Superior temporal gyrus (tissue), 1 donor: ENCODE data around the gene NUDT15.
"Not testable (repeated sequence)": the region's sequence is repeated elsewhere in the genome, so short reads cannot be mapped to it uniquely, and the experiment has no call there.

Experiments
- DNase-seq: peaks from one replicate; pipeline ENCODE4 v3.0.0-alpha.2; 2016; ENCODE audit errors: extremely low spot score

Gene NUDT15

GRCh38 chr13:48042894-48043293 lies 5.4 kb downstream of the NUDT15 start:
- no peak for DNase-seq

GRCh38 chr13:48043789-48044503 lies 6.4 kb downstream of the NUDT15 start:
- DNase-seq: no peak

- DNase-seq: no peak
These were observed 13.0 kb downstream of the NUDT15 start for GRCh38 chr13:48050550-48050949.

GRCh38 chr13:48054601-48055000 lies 17.1 kb downstream of the NUDT15 start:
- DNase-seq: no peak

GRCh38 chr13:48055712-48056111 lies 18.2 kb downstream of the NUDT15 start:
- DNase-seq: no peak

- not testable (repeated sequence) for DNase-seq
These were observed 21.0 kb downstream of the NUDT15 start for GRCh38 chr13:48058536-48058935.

GRCh38 chr13:48059951-48060350 lies 22.4 kb downstream of the NUDT15 start:
- not testable (repeated sequence) for DNase-seq

- DNase-seq: no peak
These were observed 28.9 kb downstream of the NUDT15 start for GRCh38 chr13:48066310-48066989.

GRCh38 chr13:48068036-48068435 lies 30.5 kb downstream of the NUDT15 start:
- no peak for DNase-seq

GRCh38 chr13:48068952-48069351 lies 31.4 kb downstream of the NUDT15 start:
- DNase-seq: no peak

- DNase-seq: no peak
These were observed 32.0 kb downstream of the NUDT15 start for GRCh38 chr13:48069573-48069972.

- no peak for DNase-seq
These were observed 33.4 kb downstream of the NUDT15 start for GRCh38 chr13:48070942-48071341.

- DNase-seq: no peak
These were observed 34.8 kb downstream of the NUDT15 start for GRCh38 chr13:48072304-48072703.

- DNase-seq: no peak
These were observed 35.3 kb downstream of the NUDT15 start for GRCh38 chr13:48072787-48073186.

- DNase-seq: no peak
These were observed 36.5 kb downstream of the NUDT15 start for GRCh38 chr13:48074006-48074405.

GRCh38 chr13:48078251-48078656 lies 40.7 kb downstream of the NUDT15 start:
- DNase-seq: no peak

GRCh38 chr13:48081739-48082138 lies 44.2 kb downstream of the NUDT15 start:
- no peak for DNase-seq

- no peak for DNase-seq
These were observed 48.7 kb downstream of the NUDT15 start for GRCh38 chr13:48086272-48086671.

GRCh38 chr13:48093588-48093987 lies 56.1 kb downstream of the NUDT15 start:
- DNase-seq: no peak

- DNase-seq: no peak
These were observed 56.9 kb downstream of the NUDT15 start for GRCh38 chr13:48094404-48094780.

GRCh38 chr13:48094781-48095502 lies 57.4 kb downstream of the NUDT15 start, which contains the start of gene MED4:
Gene MED4, minus strand, starts transcription at chr13:48095104. Its CDS starts 26 bp downstream, at chr13:48095078.
- DNase-seq: peak; percentile 96

- DNase-seq: no peak
These were observed 59.1 kb downstream of the NUDT15 start for GRCh38 chr13:48096670-48097069.
